K562 (cell line): ENCODE data around the gene C14orf180. TPM values are rescaled to one million over a fixed set of nuclear protein-coding genes. Genes with fewer than 3 reads are reported as not detected.

ENCODE experiments used
- ATAC-seq: fragments of 200-7000 bp; cut with Tn5 transposase; 3 replicates; pipeline ENCODE4 v1.9.1; 2020; ENCODE audit warnings: moderate library complexity
- BruUV-seq: library from RNA; stranded (reverse); fragments of 400-500 nt; replicated peaks from 2 replicates; lab custom pipeline; 2021; lab: Mats Ljungman, UMichigan
- CTCF ChIA-PET: fragments of 300-600 bp; formaldehyde crosslinking; extraction: SDS; loops from one replicate; lab custom pipeline; 2021; ENCODE audit warnings: low intra/inter-chr PET ratio; lab: Yijun Ruan, JAX
- POLR2A ChIA-PET: fragments of 300-600, 350-650 bp; sonication (Branson Sonifier 250); formaldehyde crosslinking; extraction: SDS; loops from one replicate; lab custom pipeline; 2021; ENCODE audit warnings: antibody characterized with exemption, inconsistent platforms; lab: Yijun Ruan, JAX
- DNase-seq, 4 experiments: peaks; one replicate each; pipeline versions ENCODE4 v3.0.0 to v3.0.0-alpha.2; 2011 to 2018; ENCODE audit warnings: low spot score in 3 of 4, mixed read lengths in 3 of 4; ENCODE audit errors: extremely low read depth in 1 of 4
- FAIRE-seq: peaks from 2 replicates; lab custom pipeline; 2011; peaks lifted over from hg19 to GRCh38; lab: Jason Lieb, UNC
- H2AFZ ChIP-seq: 2 replicates; pipeline ENCODE4 v1.6.0; 2011; ENCODE audit warnings: low read depth, low read length, control low read depth, inconsistent platforms
- H3K27ac ChIP-seq: fragments of 200-600 bp; 3 replicates; pipeline ENCODE4 v1.8.0; 2011; ENCODE audit warnings: low read depth, mild to moderate bottlenecking, control low read depth, inconsistent platforms, low read length, moderate library complexity, mixed read lengths; ENCODE audit errors: extremely low read depth
- H3K27me3 ChIP-seq, 2 experiments: fragments of 300-600 bp in 1 of 2; 2 replicates in 1 of 2; 3 replicates in 1 of 2; pipeline versions ENCODE4 v1.6.0 to v1.8.0; 2011; ENCODE audit warnings: inconsistent platforms in 2 of 2, low read length in 2 of 2, mild to moderate bottlenecking in 1 of 2, mixed read lengths in 1 of 2, moderate library complexity in 1 of 2; ENCODE audit not compliant: control insufficient read depth in 2 of 2, insufficient read depth in 2 of 2
- H3K36me3 ChIP-seq: fragments of 300-600 bp; 3 replicates; pipeline ENCODE4 v1.8.0; 2011; ENCODE audit warnings: mild to moderate bottlenecking, low read length, inconsistent platforms; ENCODE audit not compliant: control insufficient read depth, insufficient read depth
- H3K4me1 ChIP-seq, 2 experiments: fragments of 200-600 bp in 1 of 2; replicated peaks in 1 of 2; 2 replicates in 1 of 2; 3 replicates in 1 of 2; pipeline versions ENCODE4 v1.5.1 to v1.8.0; 2011; ENCODE audit warnings: inconsistent platforms in 2 of 2, low read length in 2 of 2, mild to moderate bottlenecking in 1 of 2, mixed read lengths in 1 of 2, moderate library complexity in 1 of 2; ENCODE audit not compliant: control insufficient read depth in 2 of 2, insufficient read depth in 2 of 2
- H3K4me2 ChIP-seq: 2 replicates; pipeline ENCODE4 v1.6.1; 2011; ENCODE audit warnings: low read length, control low read depth, inconsistent platforms, mixed read lengths; ENCODE audit not compliant: insufficient read depth
- H3K4me3 ChIP-seq: fragments of 200-600 bp; sonication (generic), shearing (Covaris generic); 2 replicates; pipeline ENCODE4 v1.5.1; 2016; ENCODE audit warnings: control low read depth, inconsistent platforms
- H3K79me2 ChIP-seq: fragments of 200-600 bp; 3 replicates; pipeline ENCODE4 v1.8.0; 2011; ENCODE audit warnings: low read length, inconsistent platforms; ENCODE audit not compliant: control insufficient read depth, insufficient read depth
- H3K9ac ChIP-seq, 2 experiments: 2 replicates each; pipeline versions ENCODE4 v1.6.0 to v1.6.1; 2011; ENCODE audit warnings: low read depth in 2 of 2, low read length in 2 of 2, control low read depth in 1 of 2, inconsistent platforms in 1 of 2, mild to moderate bottlenecking in 1 of 2, mixed read lengths in 1 of 2; ENCODE audit not compliant: insufficient read depth in 1 of 2
- H3K9me1 ChIP-seq: one replicate; pipeline ENCODE4 v1.6.0; 2011; ENCODE audit warnings: inconsistent platforms, mild to moderate bottlenecking, low read length, moderate library complexity; ENCODE audit not compliant: control insufficient read depth, insufficient read depth
- H3K9me3 ChIP-seq: replicated peaks from 2 replicates; pipeline ENCODE4 v1.5.1; 2011; ENCODE audit warnings: low read depth, low read length, inconsistent platforms; ENCODE audit not compliant: control insufficient read depth, insufficient read depth
- H4K20me1 ChIP-seq: replicated peaks from 2 replicates; pipeline ENCODE4 v1.6.1; 2011; ENCODE audit warnings: low read length, inconsistent platforms, mixed read lengths; ENCODE audit not compliant: control insufficient read depth, insufficient read depth
- ARNT ChIP-seq, 2 experiments: fragments of 450-650 bp; IDR thresholded peaks; 2 replicates each; pipeline ENCODE4 v1.6.1; 2016; ENCODE audit warnings: mild to moderate bottlenecking in 1 of 2
- CHD4 ChIP-seq: fragments of 200-600 bp; sonication (generic); IDR thresholded peaks from 3 replicates; pipeline ENCODE4 v1.6.1; 2012; ENCODE audit warnings: low read depth, mild to moderate bottlenecking, mixed read lengths, low read length, inconsistent platforms; ENCODE audit not compliant: insufficient read depth, insufficient replicate concordance, poor library complexity, severe bottlenecking
- HBP1 ChIP-seq: fragments of 450-650 bp; formaldehyde crosslinking; IDR thresholded peaks from 2 replicates; pipeline ENCODE4 v1.4.0; 2022; ENCODE audit warnings: missing genetic modification characterization
- KAT2B ChIP-seq: IDR thresholded peaks from one replicate; pipeline ENCODE4 v1.6.1; 2012; ENCODE audit warnings: low read depth, mild to moderate bottlenecking, control low read depth, inconsistent platforms, low read length, moderate library complexity
- NFE2L1 ChIP-seq: fragments of 450-650 bp; IDR thresholded peaks from 2 replicates; pipeline ENCODE4 v1.6.1; 2016; ENCODE audit warnings: missing genetic modification characterization, low read depth, mild to moderate bottlenecking, missing compliant biosample characterization, moderate library complexity, borderline replicate concordance
- SP2 ChIP-seq: IDR thresholded peaks from 2 replicates; pipeline ENCODE4 v1.6.1; 2011; ENCODE audit warnings: mild to moderate bottlenecking, low read depth, low read length, moderate library complexity; ENCODE audit not compliant: poor library complexity, severe bottlenecking; ENCODE audit errors: extremely low read depth
- SRSF7 ChIP-seq: fragments of 200-400 bp; formaldehyde crosslinking; optimal IDR thresholded peaks from 2 replicates; pipeline ENCODE3; 2017; ENCODE audit warnings: mild to moderate bottlenecking, low read depth, low read length
- TEAD1 ChIP-seq, 2 experiments: fragments of 450-650 bp in 1 of 2; sonication (generic) in 1 of 2; formaldehyde crosslinking; IDR thresholded peaks; 2 replicates each; pipeline versions ENCODE4 v1.4.0 to v1.8.0; 2020 to 2022; ENCODE audit warnings: mild to moderate bottlenecking in 2 of 2, missing genetic modification reagents in 1 of 2
- WGBS: fragments of 100-300 bp; shearing (Covaris generic); methylation state at CpG from one replicate; pipeline ENCODE4 v1.1.6; 2016; ENCODE audit warnings: low coverage, mixed read lengths; ENCODE audit not compliant: insufficient coverage; ENCODE audit errors: missing lambda C conversion rate; 5-methylcytosine and 5-hydroxymethylcytosine counted together
- in situ Hi-C: fragments of 300-500 bp; cut with MboI; formaldehyde crosslinking; loops from 4 replicates; pipeline ENCODE4 v1.15.0; 2018; ENCODE audit warnings: inconsistent platforms, mixed read lengths
- intact Hi-C: fragments of 100-400 bp; cut with micrococcal nuclease; formaldehyde crosslinking; loops from 2 replicates; pipeline ENCODE4 v1.14.2; 2022
- polyA plus RNA-seq, 8 experiments: library from polyadenylated mRNA; depleted of rRNA in 4 of 8; stranded (reverse) in 5 of 8; unstranded in 3 of 8; fragments of >200 nt; fragmentation: Nextera tagmentation in 2 of 8; fragmentation: Illumina TruSeq in 1 of 8; extraction: Ambion mirVana in 2 of 8; extraction: Trizol in 1 of 8; gene quantifications; 2 replicates each; pipeline versions ENCODE4 v1.2.1 to v1.2.3, GENCODE V29; 2011 to 2014; ENCODE audit warnings: inconsistent platforms in 1 of 8, missing spikeins in 1 of 8
- total RNA-seq, 7 experiments: library from RNA; depleted of rRNA in 6 of 7; stranded (reverse); fragments of >200 nt in 6 of 7; fragmentation: Illumina TruSeq in 2 of 7; extraction: Trizol in 2 of 7; gene quantifications; 2 replicates each; pipeline versions ENCODE4 v1.2.1 to v1.2.3, GENCODE V29; 2011 to 2021; ENCODE audit warnings: low replicate concordance in 1 of 7

C14orf180 gene
- total and polyA plus RNA-seq, 9 of the 15 experiments (the other 6 are each of a cell fraction or from before 2014, with no cell fraction given) = not detected

- no TSS peak for BruUV-seq
- FAIRE-seq (no peak), DNase-seq (no peak), ATAC-seq (no peak)
- H3K9me1 ChIP-seq = no peaks in the 10 kb centered on the region
- no peaks in the 10 kb centered on the region for H3K36me3 ChIP-seq
- intact Hi-C loops = loop anchor here (10.0 kb wide), 1 partner anchor 60 kb away; no protein-coding TSS in a partner anchor
- no peak overlapping the region for H2AFZ ChIP-seq
- H3K4me2 ChIP-seq = no peak overlapping the region
- H3K9ac ChIP-seq = no peak overlapping the region
- H3K27ac ChIP-seq = no peak overlapping the region
- in situ Hi-C loops = no loop called here
- CTCF ChIA-PET = no interaction called here
- peaks cover 9 to 18% of the 10 kb centered on the region in 2 experiments; a peak in 4 of 5 replicates for H3K27me3 ChIP-seq
- H3K4me1 ChIP-seq = no peaks in the 10 kb centered on the region
- 0% methylated on average over 5 of the region's 5 CpGs for WGBS
- H4K20me1 ChIP-seq = no peaks in the 10 kb centered on the region
- H3K4me3 ChIP-seq = no peak overlapping the region
- TF ChIP-seq SRSF7 = no peak
- no peak for TF ChIP-seq SP2
- no peak for TF ChIP-seq ARNT (IDR thresholded peaks at IDR 0.05)
- TF ChIP-seq CHD4 = no peak
- TF ChIP-seq NFE2L1 (tag) = no peak
- TF ChIP-seq KAT2B = no peak
- TF ChIP-seq TEAD1 (CRISPR knock-in tag; IDR thresholded peaks at IDR 0.05) = no peak
- TF ChIP-seq HBP1 (CRISPR knock-in tag) = no peak
- POLR2A ChIA-PET = no interaction called here
- H3K9me3 ChIP-seq = no peaks in the 10 kb centered on the region
- H3K79me2 ChIP-seq = no peaks in the 10 kb centered on the region
These were observed 45.4 kb downstream of the C14orf180 start for GRCh38 chr14:104624939-104625338.
